DMS 273 (cell line): ENCODE results near the gene DDX39B.
"Not testable (repeated sequence)": the region's sequence is repeated elsewhere in the genome, so short reads cannot be mapped to it uniquely, and the experiment has no call there.

Source experiments
- DNase-seq: peaks from one replicate; lab custom pipeline; 2025; ENCODE audit not compliant: unreplicated experiment; lab: John Stamatoyannopoulos, UW

The DDX39B gene

GRCh38 chr6:31487674-31488073 lies 54.1 kb downstream of the DDX39B start:
- DNase-seq: not testable (repeated sequence)

- DNase-seq: not testable (repeated sequence)
Observed at GRCh38 chr6:31486065-31486837, 55.6 kb downstream of the DDX39B start.

- no peak for DNase-seq
Observed at GRCh38 chr6:31485055-31485454, 56.7 kb downstream of the DDX39B start.

- DNase-seq: no peak
Observed at GRCh38 chr6:31483392-31483791, 58.4 kb downstream of the DDX39B start.

- no peak for DNase-seq
Observed at GRCh38 chr6:31480574-31480973, 61.2 kb downstream of the DDX39B start.
